ENCODE data around the gene PSMD1. TPM values are rescaled to one million over a fixed set of nuclear protein-coding genes. Genes with fewer than 3 reads are reported as not detected.

PSMD1 gene
- total and polyA plus RNA-seq, 2 of the 8 experiments (the other 6 are each of a cell fraction or from before 2014, with no cell fraction given), result 179 to 272 TPM

- TF ChIP-seq, protein P1, sequence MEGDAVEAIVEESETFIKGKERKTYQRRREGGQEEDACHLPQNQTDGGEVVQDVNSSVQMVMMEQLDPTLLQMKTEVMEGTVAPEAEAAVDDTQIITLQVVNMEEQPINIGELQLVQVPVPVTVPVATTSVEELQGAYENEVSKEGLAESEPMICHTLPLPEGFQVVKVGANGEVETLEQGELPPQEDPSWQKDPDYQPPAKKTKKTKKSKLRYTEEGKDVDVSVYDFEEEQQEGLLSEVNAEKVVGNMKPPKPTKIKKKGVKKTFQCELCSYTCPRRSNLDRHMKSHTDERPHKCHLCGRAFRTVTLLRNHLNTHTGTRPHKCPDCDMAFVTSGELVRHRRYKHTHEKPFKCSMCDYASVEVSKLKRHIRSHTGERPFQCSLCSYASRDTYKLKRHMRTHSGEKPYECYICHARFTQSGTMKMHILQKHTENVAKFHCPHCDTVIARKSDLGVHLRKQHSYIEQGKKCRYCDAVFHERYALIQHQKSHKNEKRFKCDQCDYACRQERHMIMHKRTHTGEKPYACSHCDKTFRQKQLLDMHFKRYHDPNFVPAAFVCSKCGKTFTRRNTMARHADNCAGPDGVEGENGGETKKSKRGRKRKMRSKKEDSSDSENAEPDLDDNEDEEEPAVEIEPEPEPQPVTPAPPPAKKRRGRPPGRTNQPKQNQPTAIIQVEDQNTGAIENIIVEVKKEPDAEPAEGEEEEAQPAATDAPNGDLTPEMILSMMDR (IDR thresholded peaks at IDR 0.05; ENCODE audit: control extremely low read depth in 1 of 3, insufficient read depth in 1 of 3, low read depth in 1 of 3, low read length in 3 of 3), result peak; percentile 78 to 99 (median 97)
- TF ChIP-seq POLR2AphosphoS5 (IDR thresholded peaks at IDR 0.05; ENCODE audit: low read depth, low read length) (peak; percentile 71), SIN3A (conservative IDR thresholded peaks at IDR 0.05 in 1 of 2, IDR thresholded peaks at IDR 0.05 in 1 of 2; ENCODE audit: low read depth in 1 of 2, low read length in 2 of 2) (peak; percentile 26 to 73; a peak in 2 of 4 replicates), ASH2L (IDR thresholded peaks at IDR 0.05; ENCODE audit: low read length) (peak; percentile 48), KDM1A (IDR thresholded peaks at IDR 0.05; ENCODE audit: borderline replicate concordance, low read length) (no peak), TCF12 (IDR thresholded peaks at IDR 0.05; ENCODE audit: low read depth, low read length) (no peak), SP4 (IDR thresholded peaks at IDR 0.05; ENCODE audit: low read length) (peak; percentile 100), JUN (IDR thresholded peaks at IDR 0.05; ENCODE audit: low read depth, low read length) (no peak), ATF2 (IDR thresholded peaks at IDR 0.05; ENCODE audit: low read length) (no peak), TAF1 (IDR thresholded peaks at IDR 0.05; ENCODE audit: low read depth, low read length) (peak; percentile 73)
Observed at GRCh38 chr2:231056453-231057416, at the start of gene PSMD1 (continued).
